ENCODE results near the gene UGGT2.
"Not testable (repeated sequence)": the region's sequence is repeated elsewhere in the genome, so short reads cannot be mapped to it uniquely, and the experiment has no call there.

UGGT2 gene

GRCh38 chr13:95797016-95797415, 256.2 kb downstream of the UGGT2 start:
- H3K4me3 ChIP-seq (ENCODE audit: low read length), result no peak overlapping the region
- no peak for TF ChIP-seq ZNF274 (IDR thresholded peaks at IDR 0.05; ENCODE audit: low read depth, low read length)

- no peak overlapping the region for H3K4me3 ChIP-seq (ENCODE audit: low read length)
- TF ChIP-seq ZNF274 (IDR thresholded peaks at IDR 0.05; ENCODE audit: low read depth, low read length), result no peak
Observed at GRCh38 chr13:95793781-95794180, 259.4 kb downstream of the UGGT2 start.

GRCh38 chr13:95793018-95793555, 260.1 kb downstream of the UGGT2 start:
- no peak overlapping the region for H3K4me3 ChIP-seq (ENCODE audit: low read length)
- TF ChIP-seq ZNF274 (IDR thresholded peaks at IDR 0.05; ENCODE audit: low read depth, low read length), result no peak

GRCh38 chr13:95791084-95791722, 262.0 kb downstream of the UGGT2 start:
- H3K4me3 ChIP-seq (ENCODE audit: low read length), result no peak overlapping the region
- no peak for TF ChIP-seq ZNF274 (IDR thresholded peaks at IDR 0.05; ENCODE audit: low read depth, low read length)

- not testable (repeated sequence) for H3K4me3 ChIP-seq (ENCODE audit: low read length)
Observed at GRCh38 chr13:95789315-95789714, 263.9 kb downstream of the UGGT2 start.

GRCh38 chr13:95788100-95788463, 265.1 kb downstream of the UGGT2 start:
- H3K4me3 ChIP-seq (ENCODE audit: low read length), result no peak overlapping the region
- TF ChIP-seq ZNF274 (IDR thresholded peaks at IDR 0.05; ENCODE audit: low read depth, low read length), result no peak

GRCh38 chr13:95787356-95788099, 265.7 kb downstream of the UGGT2 start:
- H3K4me3 ChIP-seq (ENCODE audit: low read length), result no peak overlapping the region
- no peak for TF ChIP-seq ZNF274 (IDR thresholded peaks at IDR 0.05; ENCODE audit: low read depth, low read length)

- no peak overlapping the region for H3K4me3 ChIP-seq (ENCODE audit: low read length)
- TF ChIP-seq ZNF274 (IDR thresholded peaks at IDR 0.05; ENCODE audit: low read depth, low read length), result no peak
Observed at GRCh38 chr13:95784900-95785290, 268.3 kb downstream of the UGGT2 start.

- TF ChIP-seq ZNF274 (IDR thresholded peaks at IDR 0.05; ENCODE audit: low read depth, low read length), result no peak
- no peak overlapping the region for H3K4me3 ChIP-seq (ENCODE audit: low read length)
Observed at GRCh38 chr13:95784161-95784899, 268.9 kb downstream of the UGGT2 start.

- no peak for TF ChIP-seq ZNF274 (IDR thresholded peaks at IDR 0.05; ENCODE audit: low read depth, low read length)
- no peak overlapping the region for H3K4me3 ChIP-seq (ENCODE audit: low read length)
Observed at GRCh38 chr13:95783747-95784146, 269.5 kb downstream of the UGGT2 start.

- not testable (repeated sequence) for H3K4me3 ChIP-seq (ENCODE audit: low read length)
Observed at GRCh38 chr13:95781940-95782339, 271.3 kb downstream of the UGGT2 start.

GRCh38 chr13:95781016-95781415, 272.2 kb downstream of the UGGT2 start:
- no peak for TF ChIP-seq ZNF274 (IDR thresholded peaks at IDR 0.05; ENCODE audit: low read depth, low read length)
- no peak overlapping the region for H3K4me3 ChIP-seq (ENCODE audit: low read length)

GRCh38 chr13:95779522-95779921, 273.7 kb downstream of the UGGT2 start:
- no peak for TF ChIP-seq ZNF274 (IDR thresholded peaks at IDR 0.05; ENCODE audit: low read depth, low read length)

GRCh38 chr13:95771905-95772304, 281.3 kb downstream of the UGGT2 start:
- H3K4me3 ChIP-seq (ENCODE audit: low read length), result no peak overlapping the region
- TF ChIP-seq ZNF274 (IDR thresholded peaks at IDR 0.05; ENCODE audit: low read depth, low read length), result no peak

More at GRCh38 chr13:95779522-95779921, 273.7 kb downstream of the UGGT2 start:
- H3K4me3 ChIP-seq (ENCODE audit: low read length), result no peak overlapping the region

GRCh38 chr13:95763601-95764000, 289.6 kb downstream of the UGGT2 start:
- TF ChIP-seq ZNF274 (IDR thresholded peaks at IDR 0.05; ENCODE audit: low read depth, low read length), result no peak
- no peak overlapping the region for H3K4me3 ChIP-seq (ENCODE audit: low read length)

- H3K4me3 ChIP-seq (ENCODE audit: low read length), result not testable (repeated sequence)
Observed at GRCh38 chr13:95762626-95763025, 290.6 kb downstream of the UGGT2 start.
